Esophagus mucosa (tissue), 1 donor: ENCODE data around the gene SYT15B. TPM values are rescaled to one million over a fixed set of nuclear protein-coding genes. Genes with fewer than 3 reads are reported as not detected.
"Not testable (repeated sequence)": the region's sequence is repeated elsewhere in the genome, so short reads cannot be mapped to it uniquely, and the experiment has no call there.

Experiments
- ATAC-seq: fragments of 200-7000 bp; cut with Tn5 transposase; one replicate; pipeline ENCODE4 v1.9.1; 2020
- total RNA-seq: library from RNA; stranded (reverse); gene quantifications from one replicate; pipeline ENCODE4 v1.2.4, GENCODE V29; 2023
- donor health status: DM: yes; HTN: yes; CAD: no.

Gene SYT15B
- 0.88 TPM for total RNA-seq

DNA sequence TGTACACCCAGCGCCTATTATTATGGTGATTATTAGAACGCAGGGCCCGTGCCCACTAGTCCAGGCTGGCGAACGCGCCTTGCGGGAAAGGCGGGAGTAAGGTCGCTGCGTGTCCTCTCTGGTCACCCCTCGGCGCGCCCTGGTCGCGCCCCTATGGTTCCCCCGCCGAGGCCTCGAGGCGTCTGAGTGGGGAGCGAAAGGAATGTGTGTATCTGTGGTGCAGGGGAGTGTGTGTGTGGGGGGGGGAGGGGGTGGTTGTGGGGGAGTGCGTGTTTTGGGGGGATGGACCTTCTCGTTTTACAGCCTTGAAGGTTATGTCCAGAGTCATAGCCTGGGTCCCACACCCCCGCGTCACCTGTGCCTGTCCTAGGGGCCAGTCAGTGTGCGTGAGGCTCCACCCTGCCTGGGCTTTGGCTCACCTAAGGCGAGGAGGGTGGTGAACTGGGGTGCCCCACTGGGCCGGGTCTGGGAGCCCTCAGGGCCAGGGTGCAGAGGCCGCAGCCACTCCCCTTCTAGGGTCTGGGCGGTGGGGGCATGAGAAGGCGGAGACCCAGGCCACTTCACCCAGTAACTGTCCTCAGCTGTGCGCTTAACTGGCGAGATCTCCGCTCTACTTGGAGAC lies at the start of gene SYT15B:
Gene SYT15B, minus strand, starts transcription at position 39 of the 622 bp plus-strand sequence. CDS start 952 bp downstream, outside the sequence.
- ATAC-seq = not testable (repeated sequence)

DNA sequence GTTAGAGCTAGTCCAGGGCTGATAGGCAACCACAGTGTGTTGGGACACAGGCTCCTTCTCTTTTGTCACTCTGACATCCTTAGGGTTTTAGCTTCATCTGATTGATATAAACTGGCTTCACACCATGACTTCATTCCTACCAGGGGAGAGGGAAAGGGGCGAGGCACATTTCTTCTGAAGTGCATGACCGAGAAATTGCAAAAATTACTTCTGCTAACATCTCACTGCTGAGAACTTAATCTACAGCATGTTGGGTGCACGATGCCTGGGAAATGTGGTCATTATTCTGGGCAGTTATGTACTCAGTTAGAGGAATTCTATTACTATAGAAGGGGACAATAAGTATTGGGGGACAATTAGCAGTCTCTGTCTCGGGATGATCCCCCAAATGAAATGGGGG lies 16.2 kb upstream of the SYT15B start:
- not testable (repeated sequence) for ATAC-seq

DNA sequence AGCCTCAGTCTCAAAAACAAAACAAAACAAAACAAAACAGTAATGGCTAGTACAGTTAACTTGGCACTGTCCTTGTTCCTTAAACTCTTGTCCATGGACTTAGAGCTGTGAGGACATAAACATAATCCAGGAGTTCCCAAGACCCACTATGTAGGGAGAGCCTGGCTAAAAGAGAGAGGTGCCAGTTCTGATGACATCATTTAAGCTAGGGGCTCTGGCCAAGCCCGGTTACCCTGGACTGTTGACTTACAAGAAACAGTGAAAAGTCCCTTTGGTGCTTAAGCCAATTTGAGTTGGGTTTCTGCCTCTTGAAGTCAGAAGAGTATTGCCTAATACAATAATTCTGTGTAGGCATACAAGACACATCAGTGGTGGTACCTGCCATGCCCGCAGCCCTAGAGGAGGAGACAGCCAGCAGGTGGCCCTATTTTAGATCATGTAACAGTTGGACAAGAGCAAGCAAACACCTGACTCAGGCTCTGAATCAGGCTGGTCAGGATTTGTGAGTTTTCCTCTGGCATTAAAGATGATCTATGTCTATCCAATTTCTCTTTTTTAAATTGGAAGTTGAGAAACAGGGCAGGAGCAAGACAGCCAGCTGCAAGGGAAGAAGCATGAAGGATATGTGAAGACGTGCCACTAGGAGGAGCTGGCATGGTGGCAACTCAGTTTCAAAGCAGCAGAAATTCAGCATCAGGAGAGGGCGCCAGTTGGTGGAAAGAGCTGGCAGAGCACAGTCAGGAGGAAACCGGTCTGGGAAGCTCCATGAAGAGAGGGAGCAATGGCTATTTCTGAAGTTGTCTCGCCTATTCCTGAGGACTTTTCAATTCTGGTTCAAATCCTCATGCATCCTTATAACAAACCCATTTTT lies 12.2 kb upstream of the SYT15B start:
- peak; percentile 92 for ATAC-seq

DNA sequence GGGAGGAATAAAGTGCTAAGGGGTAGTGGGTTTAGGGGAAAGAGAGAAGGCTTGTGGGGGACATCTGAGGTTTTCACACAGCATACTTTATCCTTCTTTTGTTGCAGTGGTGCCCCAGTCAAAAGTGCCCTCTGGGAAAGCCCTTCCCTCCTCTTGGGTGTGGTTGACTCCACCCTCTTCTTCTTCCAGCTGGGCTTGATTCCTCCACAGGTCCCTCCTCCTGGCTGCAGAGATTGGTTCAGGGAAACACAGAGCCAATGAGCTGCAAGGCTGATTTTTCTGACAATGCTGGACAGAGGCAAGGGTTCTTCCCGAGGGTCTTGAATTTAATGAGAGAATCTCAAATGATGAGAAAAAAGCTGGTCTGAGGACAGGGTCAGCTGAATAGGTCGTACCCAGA lies 7.4 kb upstream of the SYT15B start:
- ATAC-seq = not testable (repeated sequence)

DNA sequence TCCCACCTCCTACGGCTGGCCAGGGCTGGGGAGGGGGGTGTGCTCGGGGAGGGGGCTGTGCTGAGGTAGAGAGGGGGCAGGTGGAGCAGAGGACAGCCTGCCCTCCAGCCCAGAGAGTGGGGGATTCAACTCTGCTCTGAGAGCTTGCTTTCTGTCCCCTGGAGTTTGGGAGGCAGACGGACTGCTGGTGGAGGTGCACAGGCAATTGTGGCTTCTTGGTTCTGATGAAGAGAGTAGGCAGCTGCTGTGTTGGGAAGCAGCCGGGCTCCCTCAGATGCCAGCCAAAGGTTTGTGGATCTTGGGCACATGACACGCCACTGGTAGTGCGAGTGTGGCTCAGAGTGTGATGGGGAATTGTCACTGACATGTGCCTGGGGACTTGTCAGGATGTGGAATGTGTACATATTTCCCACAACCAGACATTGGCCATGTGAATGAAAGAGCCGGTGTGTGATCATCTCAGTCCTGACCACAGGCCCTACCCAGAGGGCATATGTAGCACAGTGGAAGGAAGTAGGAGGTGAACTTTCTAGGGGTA lies 5.3 kb upstream of the SYT15B start:
- not testable (repeated sequence) for ATAC-seq

DNA sequence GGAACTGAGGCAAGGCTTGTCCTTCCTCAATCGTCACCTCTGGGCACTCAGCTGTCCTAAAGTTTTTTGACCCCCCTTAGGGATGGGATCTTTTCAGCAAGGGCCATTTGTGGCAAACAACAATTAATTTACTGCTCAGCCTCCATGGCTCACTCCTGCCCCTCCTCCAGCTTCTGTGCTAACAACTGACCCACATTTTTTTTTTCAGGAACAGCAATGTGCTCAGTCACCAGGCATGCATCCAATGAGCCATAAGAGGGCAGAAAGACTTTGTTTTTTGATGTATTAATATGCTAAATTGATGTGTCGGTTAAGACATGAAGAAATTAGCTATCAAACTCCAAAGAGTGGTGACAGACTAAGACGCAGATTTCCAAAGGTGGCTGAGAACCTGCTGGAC lies 4.7 kb upstream of the SYT15B start:
- not testable (repeated sequence) for ATAC-seq

DNA sequence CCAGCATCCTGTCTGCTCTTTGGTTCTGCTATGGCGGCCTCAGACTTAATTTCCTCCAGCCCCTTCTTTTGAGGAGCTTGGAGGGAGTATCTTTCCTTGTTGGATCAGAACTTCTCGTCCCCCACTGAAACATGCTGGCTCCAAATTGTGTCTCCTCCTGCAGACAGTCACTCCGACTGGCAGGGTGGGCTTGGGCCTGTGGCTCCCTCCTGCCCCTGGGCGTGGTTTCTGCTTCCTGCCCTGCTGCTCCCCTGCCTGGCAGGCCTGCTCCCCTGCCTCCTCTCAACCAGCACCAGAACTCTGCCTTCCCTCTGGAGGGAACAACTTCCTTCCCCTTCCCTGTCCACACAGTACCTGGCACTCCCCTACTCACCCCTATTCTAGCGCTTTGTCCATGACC lies 3.8 kb upstream of the SYT15B start:
- ATAC-seq = not testable (repeated sequence)

DNA sequence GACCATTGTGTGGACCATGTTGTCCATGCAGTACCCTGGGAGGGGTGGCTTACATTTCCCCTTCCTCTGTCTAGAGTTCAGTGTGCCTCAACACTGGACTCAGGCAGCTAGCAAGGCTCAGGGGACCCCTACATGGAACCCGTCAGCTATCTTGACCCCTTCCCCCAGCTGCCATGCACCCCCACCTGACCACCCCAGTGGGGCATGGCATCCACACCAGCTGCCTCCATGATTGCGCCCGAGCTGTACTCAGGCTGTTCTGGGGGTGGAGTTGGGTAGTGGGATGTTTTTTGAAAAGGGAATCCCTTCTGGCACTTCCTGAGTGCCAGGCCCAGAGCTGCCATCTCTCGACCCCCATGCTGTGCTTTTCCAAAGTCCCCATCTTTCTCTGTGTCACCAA lies 1.8 kb upstream of the SYT15B start:
- ATAC-seq = not testable (repeated sequence)

DNA sequence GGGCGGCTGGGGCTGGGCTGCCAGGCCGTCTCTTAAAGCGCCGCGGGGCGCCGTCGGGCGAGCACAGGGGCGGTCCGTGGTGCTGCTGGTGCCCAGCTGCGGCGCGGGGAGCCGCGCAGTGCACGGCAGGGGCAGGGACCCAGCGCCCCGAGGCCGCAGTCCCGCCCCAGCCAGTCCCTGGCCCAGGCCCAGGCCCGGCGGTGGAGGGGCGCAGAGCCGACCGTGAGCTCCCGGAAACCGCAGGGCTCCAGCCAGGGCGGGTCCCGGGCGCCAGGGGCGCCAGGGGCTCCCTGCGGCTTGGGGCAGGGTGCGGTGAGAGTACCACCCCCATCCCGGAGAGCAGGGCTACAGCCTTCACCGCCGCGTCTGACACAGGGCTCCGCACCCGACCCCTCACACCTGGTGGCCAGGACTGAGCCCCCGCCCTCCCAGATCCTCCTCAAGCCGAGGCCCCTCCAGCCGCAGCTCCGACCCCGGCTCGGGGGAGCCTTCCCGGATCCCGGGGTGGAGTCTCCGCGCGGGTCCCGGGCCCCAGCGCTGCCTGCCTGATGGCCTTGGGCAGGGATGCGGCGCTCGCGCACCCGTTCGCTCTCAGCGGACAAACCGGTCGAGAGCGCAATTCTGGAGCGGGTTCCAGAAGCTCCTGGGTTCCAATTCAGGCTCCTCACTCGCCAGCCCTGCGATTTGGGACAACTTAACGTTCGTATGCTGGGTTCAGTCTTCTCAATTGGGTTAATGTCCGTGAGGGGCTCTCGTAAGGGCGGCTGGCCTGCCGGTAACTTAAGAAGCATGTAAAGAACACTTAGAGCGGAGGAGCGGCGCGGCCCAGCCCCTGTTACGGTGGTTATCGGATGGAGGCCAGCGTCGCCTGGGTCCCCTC lies 478 bp downstream of the SYT15B start:
- peak; percentile 45 for ATAC-seq

DNA sequence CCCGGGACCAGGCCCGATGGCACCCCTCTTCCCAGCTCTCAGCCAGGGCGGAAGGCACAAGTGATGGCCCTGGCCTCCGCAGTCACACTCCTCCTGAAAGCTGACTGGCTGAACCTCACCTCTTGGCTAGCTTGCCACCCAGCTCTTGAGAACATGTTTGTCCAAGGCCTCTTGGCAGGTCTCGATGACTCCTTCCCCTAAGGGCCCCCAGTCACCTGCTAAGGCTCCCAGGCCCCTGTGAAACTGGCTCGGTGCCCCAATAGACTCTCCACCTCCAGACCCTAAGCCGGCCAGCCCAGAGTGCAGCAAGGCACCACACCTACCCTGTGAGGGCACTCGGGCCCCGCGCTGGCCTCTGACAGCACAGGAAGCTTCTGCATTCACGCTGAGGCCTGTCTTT lies 4.5 kb downstream of the SYT15B start:
- peak; percentile 71 for ATAC-seq

DNA sequence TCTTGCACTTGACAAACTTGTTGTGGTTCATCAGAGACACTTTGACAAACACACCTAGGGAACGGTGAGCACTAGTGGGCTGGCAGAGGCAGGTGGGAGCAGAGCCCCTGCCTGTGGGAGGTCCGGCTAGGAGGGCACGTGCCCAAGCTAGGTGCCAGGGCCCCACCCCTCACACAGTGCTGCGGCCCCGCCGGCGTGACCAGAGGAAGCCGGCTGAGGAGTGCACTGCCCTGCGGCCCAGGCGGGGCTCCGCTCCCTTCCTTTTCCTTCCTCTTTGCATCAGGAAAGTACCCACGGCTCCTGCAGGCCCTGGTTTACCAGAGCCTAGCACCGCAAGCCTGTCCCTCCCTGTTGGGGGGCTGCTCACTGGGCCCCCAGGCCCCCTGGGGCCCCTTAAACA lies 7.2 kb downstream of the SYT15B start:
- ATAC-seq = peak; percentile 19

DNA sequence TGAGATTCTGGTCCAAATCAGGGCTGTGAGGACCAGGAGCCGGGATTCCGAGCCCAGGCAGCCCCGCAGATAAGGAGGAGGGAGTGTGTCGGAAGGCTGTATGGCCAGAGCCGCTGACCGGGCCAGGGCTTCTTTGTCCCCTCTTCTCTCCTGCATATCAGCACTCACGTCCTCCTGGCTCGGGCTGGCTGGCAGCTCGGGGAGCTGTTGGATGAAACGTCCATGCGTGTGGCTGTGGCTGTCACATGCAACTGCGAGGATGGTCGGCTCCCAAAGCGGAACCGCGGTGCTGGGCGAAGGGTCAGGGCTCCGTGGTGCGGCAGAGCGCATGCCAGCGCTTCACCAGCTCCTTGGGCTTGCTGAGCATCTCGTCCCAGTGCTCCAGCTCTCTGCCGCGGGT lies 9.5 kb downstream of the SYT15B start:
- not testable (repeated sequence) for ATAC-seq

DNA sequence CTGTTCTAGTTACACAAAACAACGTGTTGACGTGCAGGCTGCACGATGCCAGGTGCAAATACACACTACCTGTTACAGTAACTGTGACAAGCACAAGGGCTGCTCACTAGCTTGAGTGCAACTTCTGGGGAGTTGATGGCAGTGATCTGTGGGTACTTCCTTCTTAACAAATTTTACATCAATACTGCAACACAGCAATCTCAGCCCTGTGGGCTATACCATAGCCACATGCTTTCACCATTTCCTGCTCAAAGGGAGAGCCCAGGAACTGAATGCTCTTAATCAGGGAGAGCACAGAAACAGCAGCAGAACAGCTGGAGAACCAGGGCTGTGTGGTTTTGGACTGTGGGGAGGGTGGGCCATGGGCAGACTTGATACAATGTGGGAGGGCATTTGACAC lies 10.2 kb downstream of the SYT15B start:
- not testable (repeated sequence) for ATAC-seq

DNA sequence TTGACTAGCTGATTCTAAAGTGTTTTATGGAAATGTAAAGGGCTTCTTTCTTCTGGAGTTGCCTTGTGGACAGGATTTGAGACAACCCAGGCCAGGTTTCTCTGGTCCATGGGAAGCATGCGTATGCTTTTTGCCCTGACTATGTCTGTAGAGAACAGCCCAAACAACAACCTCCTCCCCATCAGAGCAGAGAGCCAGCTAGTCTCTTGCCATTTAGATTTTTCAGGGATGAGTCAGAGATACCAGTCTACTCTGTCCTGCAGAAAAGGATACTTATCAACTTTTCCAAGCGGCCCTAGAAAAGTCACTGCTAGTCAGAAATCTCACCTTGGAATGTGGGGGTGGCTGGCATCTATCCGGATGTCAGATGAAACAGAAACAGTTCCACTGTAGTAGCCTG lies 11.6 kb downstream of the SYT15B start:
- ATAC-seq = not testable (repeated sequence)

DNA sequence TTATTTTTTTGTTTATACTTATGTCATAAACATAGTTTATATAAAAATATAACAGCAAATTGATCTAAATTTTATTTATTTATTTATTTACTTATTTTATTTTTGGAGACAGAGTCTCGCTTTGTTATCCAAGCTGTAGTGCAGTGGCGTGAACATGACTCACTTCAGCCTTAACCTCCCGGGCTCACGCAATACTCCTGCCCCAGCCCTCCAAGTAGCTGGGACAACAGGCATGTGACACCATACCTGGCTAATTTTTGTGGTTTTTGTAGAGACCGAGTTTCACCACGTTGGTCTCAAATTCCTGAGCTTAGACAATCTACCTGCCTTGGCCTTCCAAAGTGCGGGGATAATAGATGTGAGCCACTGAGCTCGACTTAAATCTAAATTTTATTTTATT lies 13.0 kb downstream of the SYT15B start:
- ATAC-seq = not testable (repeated sequence)

DNA sequence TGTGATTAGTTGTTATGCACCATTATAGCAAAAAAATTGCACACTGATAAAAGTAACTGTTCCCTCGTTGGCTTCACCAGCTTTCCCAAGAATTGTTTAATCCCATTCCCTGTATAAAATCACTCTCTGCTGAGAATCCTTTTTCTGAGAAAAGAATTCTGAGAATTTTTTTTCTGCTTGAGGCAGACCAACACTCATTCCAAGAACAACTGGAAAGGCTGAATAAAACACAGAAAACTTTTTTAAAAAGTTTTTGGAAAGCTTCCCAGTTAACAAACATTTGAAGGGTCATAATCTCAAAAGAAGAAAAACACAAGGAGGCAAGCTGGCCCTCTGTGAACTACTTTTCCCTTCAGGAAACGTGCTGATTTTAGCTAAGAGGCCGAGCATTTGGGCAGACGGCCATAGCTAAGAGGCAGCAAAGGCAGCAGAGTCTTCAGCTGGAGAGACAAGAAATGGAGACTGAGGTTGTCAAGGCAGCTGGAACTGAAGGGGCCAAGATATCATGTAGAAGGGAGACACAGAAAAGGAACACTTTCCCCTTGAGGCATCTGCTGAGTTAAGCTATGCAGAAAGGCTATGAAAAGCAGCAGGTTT lies 16.5 kb downstream of the SYT15B start:
- ATAC-seq = not testable (repeated sequence)

DNA sequence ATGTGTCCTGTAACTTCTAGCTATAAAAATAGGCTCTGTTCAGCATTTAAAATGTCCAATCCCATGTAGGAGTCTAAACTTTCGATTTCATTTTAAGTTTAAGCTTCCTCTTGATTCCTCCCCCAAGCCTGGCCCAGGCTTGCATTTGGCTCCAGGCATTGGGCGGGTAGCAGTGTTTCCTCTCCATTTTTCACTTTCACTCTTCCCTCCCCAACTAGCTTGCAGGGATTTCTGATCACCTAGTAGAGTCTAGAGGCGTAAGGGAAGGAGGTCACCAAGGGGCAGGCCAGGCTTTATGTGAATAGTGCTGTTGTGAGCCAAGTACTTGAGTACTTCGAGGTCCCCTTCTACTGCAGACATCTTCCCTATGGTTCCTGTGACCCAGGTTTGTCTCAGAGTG lies 18.5 kb downstream of the SYT15B start:
- ATAC-seq = peak; percentile 60

DNA sequence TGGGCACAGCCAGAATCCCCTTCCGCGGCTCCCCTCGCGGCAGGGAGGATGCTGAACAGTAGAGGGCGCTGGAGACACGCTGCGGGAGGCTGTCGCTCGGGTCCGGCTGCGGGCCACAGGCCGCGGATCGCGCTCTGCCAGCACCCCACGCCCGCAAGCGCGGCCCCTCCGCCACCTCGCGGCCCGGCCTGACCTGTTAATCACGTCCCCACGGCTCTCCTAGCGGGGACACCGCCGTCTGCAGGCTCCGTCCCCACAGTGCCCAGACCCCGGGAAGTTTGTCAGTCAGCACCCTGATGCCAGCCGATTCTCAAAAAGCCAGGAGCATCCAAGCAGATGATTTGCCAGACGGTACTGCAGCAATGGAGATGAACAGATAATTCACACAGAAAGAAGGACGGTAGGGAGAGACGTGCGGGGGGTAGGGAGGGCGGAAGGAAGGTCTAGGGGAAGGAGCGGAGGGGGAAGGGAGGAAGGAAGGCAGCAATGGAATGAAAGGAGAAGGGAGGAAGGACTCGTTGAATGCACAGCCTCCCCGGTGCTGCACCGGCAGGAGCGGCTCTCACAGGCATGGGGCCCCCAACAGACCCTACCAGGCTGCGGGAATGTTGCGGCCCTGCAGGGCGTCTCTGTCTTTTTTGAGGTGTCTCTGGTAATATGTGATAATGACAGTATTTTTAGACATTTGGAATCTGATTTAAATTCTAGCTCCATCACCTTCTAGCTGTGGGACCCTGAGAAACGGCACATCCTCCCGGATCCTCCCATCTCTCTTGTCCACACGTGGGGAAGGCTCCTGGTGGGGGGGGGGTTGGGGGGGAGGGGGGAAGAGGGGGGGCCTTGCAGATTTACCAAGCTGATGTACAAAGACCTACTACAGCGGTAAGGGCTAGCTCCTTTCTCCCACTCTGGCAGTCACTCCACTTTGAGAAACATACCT lies 19.5 kb downstream of the SYT15B start:
- ATAC-seq = peak; percentile 86

DNA sequence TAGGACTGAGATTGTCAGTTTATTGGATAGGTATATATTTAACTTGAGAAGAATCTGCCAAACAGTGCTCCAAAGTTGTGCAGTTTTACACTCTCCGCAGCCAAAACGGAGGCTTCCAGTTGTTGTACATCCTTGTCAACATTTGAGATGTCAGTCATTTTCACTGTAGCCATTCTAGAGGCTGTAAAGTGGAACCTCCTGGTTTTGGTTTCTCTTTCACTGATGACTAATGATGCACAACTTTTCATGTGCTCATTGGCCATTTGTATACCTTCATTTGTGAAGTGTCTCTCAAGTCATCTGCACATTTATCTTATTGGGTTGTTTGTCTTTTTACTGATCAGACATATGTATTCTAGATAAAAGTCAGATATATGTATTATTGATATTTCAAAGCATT lies 22.5 kb downstream of the SYT15B start:
- ATAC-seq = peak; percentile 38

DNA sequence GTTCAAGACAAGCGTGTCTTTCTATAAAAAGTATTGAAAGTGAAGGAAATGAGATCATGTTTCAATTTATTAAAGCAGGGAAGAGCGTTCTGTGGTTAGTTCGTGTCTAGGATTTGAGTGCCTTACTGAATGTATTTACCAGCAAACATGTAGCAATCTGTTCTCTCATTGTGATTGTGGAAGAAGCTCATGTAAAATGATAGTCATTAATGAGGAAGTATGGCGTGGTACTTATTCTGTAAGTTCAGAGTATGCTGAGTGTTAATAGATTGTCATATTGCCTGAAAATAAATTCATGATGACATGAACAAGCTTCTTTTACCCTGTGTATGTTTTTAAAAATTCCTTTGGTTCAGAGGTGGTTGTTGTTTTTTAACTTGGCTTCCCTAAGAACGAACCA lies 32.5 kb downstream of the SYT15B start:
- not testable (repeated sequence) for ATAC-seq

DNA sequence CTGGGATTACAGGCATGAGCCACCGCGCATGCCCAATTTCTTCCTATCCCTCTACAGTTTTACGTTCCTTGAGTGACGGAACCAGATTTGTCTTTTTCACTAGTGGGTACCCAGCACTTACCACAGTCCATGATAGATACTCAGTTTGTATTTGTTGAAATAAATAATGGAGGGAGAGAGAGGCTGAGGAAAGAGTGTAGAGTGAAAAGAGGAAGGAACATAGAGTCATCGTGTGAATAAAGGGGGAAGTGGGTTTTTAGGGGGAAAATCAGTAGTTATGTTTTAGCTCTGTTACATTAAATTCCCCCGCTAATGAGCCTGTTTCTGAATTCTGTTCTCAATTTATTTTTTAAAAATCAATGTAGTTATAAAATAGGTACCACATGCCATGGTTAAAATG lies 37.7 kb downstream of the SYT15B start:
- ATAC-seq = not testable (repeated sequence)
